ENCODE measurements around the gene C1QTNF6. TPM values are rescaled to one million over a fixed set of nuclear protein-coding genes. Genes with fewer than 3 reads are reported as not detected.

The C1QTNF6 gene
- total and polyA plus RNA-seq, 2 experiments from 2014 or later: 10.4 to 16.4 TPM

- no peaks in the 10 kb centered on the region for H3K4me1 ChIP-seq (ENCODE audit: low read depth)
- TF ChIP-seq, protein P1, sequence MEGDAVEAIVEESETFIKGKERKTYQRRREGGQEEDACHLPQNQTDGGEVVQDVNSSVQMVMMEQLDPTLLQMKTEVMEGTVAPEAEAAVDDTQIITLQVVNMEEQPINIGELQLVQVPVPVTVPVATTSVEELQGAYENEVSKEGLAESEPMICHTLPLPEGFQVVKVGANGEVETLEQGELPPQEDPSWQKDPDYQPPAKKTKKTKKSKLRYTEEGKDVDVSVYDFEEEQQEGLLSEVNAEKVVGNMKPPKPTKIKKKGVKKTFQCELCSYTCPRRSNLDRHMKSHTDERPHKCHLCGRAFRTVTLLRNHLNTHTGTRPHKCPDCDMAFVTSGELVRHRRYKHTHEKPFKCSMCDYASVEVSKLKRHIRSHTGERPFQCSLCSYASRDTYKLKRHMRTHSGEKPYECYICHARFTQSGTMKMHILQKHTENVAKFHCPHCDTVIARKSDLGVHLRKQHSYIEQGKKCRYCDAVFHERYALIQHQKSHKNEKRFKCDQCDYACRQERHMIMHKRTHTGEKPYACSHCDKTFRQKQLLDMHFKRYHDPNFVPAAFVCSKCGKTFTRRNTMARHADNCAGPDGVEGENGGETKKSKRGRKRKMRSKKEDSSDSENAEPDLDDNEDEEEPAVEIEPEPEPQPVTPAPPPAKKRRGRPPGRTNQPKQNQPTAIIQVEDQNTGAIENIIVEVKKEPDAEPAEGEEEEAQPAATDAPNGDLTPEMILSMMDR (IDR thresholded peaks at IDR 0.05; ENCODE audit: low read depth, low read length): no peak
- no peaks in the 10 kb centered on the region for H3K36me3 ChIP-seq
- no peak overlapping the region for H3K4me3 ChIP-seq
- H3K27me3 ChIP-seq: no peaks in the 10 kb centered on the region
- no peak overlapping the region for H3K27ac ChIP-seq
- DNase-seq (ENCODE audit: low read depth in 1 of 2, low spot score in 1 of 2): no peak
- H3K9me3 ChIP-seq (ENCODE audit: low read depth): no peaks in the 10 kb centered on the region
Measured at GRCh38 chr22:37163575-37164504, 24.2 kb downstream of the C1QTNF6 start.

DNA sequence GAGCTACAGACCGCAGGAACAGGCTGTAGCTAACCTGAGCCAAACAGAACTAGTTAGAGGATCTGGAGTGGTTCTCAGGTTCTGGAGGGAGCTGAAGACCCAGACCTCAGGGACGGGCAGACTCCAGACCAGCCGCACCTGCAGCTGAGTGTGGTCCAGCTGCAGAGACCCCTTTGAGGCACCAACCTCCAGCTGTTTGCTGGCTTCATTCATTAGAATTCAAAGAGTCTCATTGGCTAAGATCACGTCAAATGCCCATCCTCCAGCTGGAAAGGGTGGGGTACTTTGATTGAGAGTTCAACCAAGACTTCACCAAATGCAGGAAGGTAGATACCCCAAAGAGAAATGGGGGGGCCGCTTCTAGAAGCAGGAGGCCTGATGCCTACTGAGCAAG, 25.0 kb downstream of the C1QTNF6 start:
- H3K27me3 ChIP-seq: no peaks in the 10 kb centered on the region
- no peaks in the 10 kb centered on the region for H3K4me1 ChIP-seq (ENCODE audit: low read depth)
- TF ChIP-seq, protein P1 (IDR thresholded peaks at IDR 0.05; ENCODE audit: low read depth, low read length): no peak
- H3K36me3 ChIP-seq: no peaks in the 10 kb centered on the region
- H3K9me3 ChIP-seq (ENCODE audit: low read depth): no peaks in the 10 kb centered on the region
- no peak for DNase-seq (ENCODE audit: low read depth in 1 of 2, low spot score in 1 of 2)
- H3K27ac ChIP-seq: no peak overlapping the region
- H3K4me3 ChIP-seq: no peak overlapping the region

DNA sequence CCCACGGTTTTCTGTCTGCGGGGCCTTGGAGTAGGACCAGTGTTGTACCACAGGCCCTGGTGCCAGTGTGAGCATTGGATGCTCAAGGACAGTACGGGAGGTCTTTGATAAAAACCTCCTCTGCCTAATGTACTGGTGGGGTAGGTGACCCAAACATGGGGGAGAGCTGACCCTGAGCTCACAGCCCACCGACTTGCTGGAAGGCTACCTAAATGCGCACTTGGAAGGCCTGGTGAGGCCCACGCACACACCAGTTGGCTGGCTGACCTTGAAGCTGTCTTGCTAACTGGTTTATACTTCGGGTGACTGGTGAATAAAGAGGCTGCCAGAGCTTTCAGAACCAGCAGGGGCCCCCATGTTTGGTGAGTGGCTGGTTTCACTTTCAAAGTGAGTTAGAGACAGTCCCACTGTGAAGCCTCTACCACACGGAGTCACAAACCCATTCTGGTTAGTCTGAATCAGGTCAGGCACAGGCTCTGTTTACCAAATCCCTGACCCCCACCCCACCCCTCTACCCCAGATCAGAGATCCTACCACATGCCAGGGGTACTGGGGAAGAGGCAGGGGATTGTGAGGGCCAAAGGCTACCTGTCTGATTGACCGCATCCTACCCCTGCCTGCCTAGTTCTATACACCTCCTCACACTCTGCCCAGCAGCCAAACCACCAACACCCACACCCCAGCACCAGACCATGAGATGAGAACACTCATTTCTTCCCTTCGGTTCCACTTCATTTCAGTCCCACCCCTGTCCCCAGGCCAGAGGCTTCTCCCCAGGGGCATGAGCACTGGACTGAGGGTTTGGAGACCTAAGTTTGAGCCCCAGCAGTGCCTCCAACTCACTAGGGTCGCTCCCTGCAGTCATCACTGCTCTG, 25.6 kb downstream of the C1QTNF6 start:
- H3K4me3 ChIP-seq: no peak overlapping the region
- no peaks in the 10 kb centered on the region for H3K36me3 ChIP-seq
- H3K9me3 ChIP-seq (ENCODE audit: low read depth): no peaks in the 10 kb centered on the region
- H3K4me1 ChIP-seq (ENCODE audit: low read depth): no peaks in the 10 kb centered on the region
- H3K27me3 ChIP-seq: no peaks in the 10 kb centered on the region
- H3K27ac ChIP-seq: no peak overlapping the region
- TF ChIP-seq, protein P1 (IDR thresholded peaks at IDR 0.05; ENCODE audit: low read depth, low read length): no peak
- DNase-seq (ENCODE audit: low read depth in 1 of 2, low spot score in 1 of 2): no peak

DNA sequence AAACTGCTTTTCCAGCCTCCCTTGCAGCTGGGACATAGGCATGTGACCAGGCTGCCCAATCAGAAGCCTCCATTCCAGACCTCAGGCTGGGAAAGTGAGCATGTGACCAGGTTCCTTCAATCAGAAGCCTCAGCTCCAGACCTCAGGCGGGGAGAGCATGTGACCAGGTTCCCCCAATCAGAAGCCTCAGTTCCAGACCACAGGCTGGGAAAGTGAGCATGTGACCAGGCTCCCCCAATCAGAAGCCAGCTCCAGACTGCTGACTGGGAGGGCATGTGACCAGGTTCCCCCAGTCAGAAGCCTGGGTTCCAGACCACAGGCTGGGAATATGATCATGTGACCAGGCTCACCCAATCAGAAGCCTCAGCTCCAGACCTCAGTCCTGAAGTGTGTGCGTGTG, 26.6 kb downstream of the C1QTNF6 start:
- H3K4me3 ChIP-seq: no peak overlapping the region
- no peak overlapping the region for H3K27ac ChIP-seq
- H3K9me3 ChIP-seq (ENCODE audit: low read depth): no peaks in the 10 kb centered on the region
- H3K36me3 ChIP-seq: no peaks in the 10 kb centered on the region
- no peaks in the 10 kb centered on the region for H3K4me1 ChIP-seq (ENCODE audit: low read depth)
- TF ChIP-seq, protein P1 (IDR thresholded peaks at IDR 0.05; ENCODE audit: low read depth, low read length): no peak
- no peaks in the 10 kb centered on the region for H3K27me3 ChIP-seq
- DNase-seq (ENCODE audit: low read depth in 1 of 2, low spot score in 1 of 2): no peak

- no peak overlapping the region for H3K27ac ChIP-seq
- DNase-seq (ENCODE audit: low read depth in 1 of 2, low spot score in 1 of 2): no peak
Measured at GRCh38 chr22:37160027-37160426, 28.0 kb downstream of the C1QTNF6 start.

More at GRCh38 chr22:37160027-37160426, 28.0 kb downstream of the C1QTNF6 start:
- Histone ChIP-seq H3K27me3 (no peaks in the 10 kb centered on the region), H3K4me3 (no peak overlapping the region), H3K4me1 (ENCODE audit: low read depth) (no peaks in the 10 kb centered on the region), H3K9me3 (ENCODE audit: low read depth) (no peaks in the 10 kb centered on the region), H3K36me3 (no peaks in the 10 kb centered on the region)
- TF ChIP-seq, protein P1 (IDR thresholded peaks at IDR 0.05; ENCODE audit: low read depth, low read length): no peak

Measured in cardiac muscle cell (in vitro differentiated cells and primary cell).